GM19324 (cell line): ENCODE measurements around the gene BMP7.

ENCODE experiments used
- ATAC-seq: cut with Tn5 transposase; IDR thresholded peaks from one replicate; pipeline ENCODE4 v1.9.1; 2021; ENCODE audit warnings: mild to moderate bottlenecking, moderate library complexity; ENCODE audit not compliant: unreplicated experiment, low FRiP score

Gene BMP7

GRCh38 chr20:57266291-57267157, at the start of gene BMP7:
Gene BMP7, minus strand, starts transcription at chr20:57266641. Its CDS starts 519 bp downstream, at chr20:57266122.
- no peak for ATAC-seq

DNA sequence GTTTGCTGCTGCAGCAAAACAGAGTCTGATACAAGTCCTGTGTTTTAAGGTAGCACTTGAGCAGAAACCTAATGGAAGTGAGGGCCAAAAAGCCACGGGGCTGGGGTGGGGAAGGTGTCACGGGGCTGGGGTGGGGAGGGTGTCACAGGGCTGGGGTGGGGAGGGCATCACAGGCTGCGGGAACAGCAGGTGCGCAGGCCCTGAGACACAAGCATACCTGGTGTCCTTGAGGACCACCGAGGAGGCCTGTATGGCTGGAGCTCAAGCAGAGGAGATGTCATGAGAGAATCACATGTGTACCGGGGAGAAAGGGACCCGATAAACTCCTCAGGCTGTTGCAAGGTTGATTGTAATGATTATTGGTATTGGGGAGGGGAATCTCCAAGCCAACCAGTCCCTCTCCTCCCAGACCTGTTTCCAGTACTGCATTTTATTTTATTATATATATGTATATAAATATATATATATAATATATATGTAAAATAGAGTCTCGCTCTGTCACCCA, 49.6 kb upstream of the BMP7 start:
- ATAC-seq, result no peak

GRCh38 chr20:57315083-57315975, 48.9 kb upstream of the BMP7 start:
- ATAC-seq, result no peak

- no peak for ATAC-seq
Observed at GRCh38 chr20:57313951-57314350, 47.5 kb upstream of the BMP7 start.

- ATAC-seq, result no peak
Observed at GRCh38 chr20:57313230-57313629, 46.8 kb upstream of the BMP7 start.

- no peak for ATAC-seq
Observed at GRCh38 chr20:57312138-57312537, 45.7 kb upstream of the BMP7 start.

DNA sequence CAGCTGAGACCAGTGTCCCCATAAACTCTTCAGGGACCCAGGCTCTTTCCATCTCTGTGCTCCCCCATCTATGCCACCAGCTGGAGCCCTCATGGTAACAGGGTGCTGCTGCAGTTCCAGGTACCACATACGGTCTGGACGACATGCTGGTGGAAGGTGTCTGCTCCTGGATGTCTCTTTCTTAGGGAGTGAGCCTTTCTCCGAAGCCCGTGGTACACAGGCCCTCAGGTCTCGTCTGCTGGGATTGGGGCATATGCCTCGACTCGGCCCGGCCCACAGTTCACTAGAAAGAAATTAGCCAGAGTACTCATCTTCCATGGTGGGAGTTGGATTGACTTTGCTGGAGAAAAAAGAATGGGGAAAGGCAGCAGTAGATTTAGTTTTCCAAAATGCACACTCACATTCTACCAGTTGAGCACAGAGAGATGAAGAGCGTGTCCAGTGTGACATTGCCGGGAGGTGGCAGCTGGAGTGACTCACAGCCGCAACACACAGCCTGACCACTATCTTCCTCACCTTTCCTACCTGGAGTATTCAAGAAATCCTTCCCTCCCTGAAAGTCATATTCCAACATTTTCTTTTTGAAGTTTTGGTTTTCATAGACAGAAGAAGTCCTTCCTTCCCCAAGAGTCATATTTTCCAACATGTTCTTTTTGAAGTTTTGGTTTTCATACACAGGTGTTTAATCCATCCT, 44.5 kb upstream of the BMP7 start:
- no peak for ATAC-seq

- no peak for ATAC-seq
Observed at GRCh38 chr20:57309544-57310115, 43.2 kb upstream of the BMP7 start.

- ATAC-seq, result no peak
Observed at GRCh38 chr20:57308451-57309271, 42.2 kb upstream of the BMP7 start.

GRCh38 chr20:57306747-57307146, 40.3 kb upstream of the BMP7 start:
- no peak for ATAC-seq

DNA sequence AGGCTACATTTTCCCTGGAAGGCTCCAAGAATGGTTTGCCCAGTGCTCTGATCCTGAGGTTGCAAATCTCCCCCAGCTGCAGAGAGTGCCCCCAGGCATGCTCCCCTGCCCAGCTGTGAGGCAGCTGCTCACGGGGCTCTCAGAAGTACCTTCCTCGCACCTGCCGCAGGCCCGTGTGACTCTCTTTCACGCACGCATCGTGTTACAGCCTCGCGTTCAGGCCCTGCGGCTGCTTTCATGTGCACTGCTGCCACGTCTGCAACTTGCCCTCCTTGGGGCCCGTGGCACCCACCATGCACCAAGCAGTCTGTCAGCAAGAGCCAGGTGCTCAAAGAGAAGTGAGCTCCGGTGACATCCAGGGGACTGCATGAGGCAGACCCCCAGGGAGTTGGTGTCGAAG, 34.6 kb upstream of the BMP7 start:
- no peak for ATAC-seq

DNA sequence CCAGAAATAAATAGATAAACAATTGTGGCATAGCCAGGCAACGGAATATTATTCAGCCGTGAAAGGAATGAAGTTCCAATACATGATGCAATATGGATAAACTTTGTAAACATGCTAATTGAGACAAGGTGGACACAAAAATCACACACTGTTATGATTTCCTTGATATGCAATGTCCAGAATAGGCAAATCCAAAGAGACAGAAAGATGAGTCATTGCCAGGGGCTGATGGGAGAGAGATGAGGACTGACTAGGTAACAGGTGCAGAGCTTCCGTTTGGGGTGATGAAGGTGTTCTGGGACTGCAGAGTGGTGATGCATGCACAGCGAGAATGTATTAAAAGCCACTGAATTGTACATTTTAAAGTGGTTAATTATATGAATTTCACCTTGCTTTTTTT, 32.0 kb upstream of the BMP7 start:
- ATAC-seq, result no peak

GRCh38 chr20:57294550-57294949, 28.1 kb upstream of the BMP7 start:
- no peak for ATAC-seq

DNA sequence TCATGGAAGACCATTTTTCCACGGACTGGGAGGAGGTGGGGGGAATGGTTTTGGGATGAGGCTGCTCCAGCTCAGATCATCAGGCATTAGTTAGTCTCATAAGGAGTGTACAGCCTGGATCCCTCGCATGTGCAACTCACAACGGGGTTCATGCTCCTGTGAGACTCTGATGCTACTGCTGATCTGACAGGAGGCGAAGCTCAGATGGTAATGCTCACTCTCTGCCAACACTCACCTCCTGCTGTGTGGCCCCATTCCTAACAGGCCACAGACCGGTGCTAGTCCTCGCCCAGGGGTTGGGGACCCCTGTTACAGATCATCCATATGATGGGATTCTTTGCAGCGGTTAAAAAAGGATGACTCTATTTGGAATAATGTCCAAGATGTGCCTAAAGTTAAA, 27.6 kb upstream of the BMP7 start:
- no peak for ATAC-seq

DNA sequence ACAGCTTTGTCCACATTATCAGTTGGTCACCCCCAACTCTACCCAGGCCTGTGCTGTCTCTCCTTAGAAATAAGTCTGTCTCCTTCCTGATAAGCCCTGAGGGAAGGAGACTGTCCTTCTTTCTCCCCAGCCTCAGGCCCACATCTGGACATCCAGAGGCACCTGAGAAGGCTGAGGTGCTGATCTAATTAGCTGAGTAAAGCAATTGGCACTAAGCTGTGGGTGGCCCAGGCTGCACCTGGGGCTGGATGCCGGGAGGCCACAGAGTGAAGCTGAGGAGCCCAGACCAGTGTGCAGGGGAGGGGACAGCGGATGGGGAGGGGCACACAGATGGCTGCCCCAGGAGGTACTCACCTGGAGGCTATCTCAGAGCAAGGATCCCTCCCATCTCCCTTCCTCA, 26.2 kb upstream of the BMP7 start:
- ATAC-seq, result no peak

- no peak for ATAC-seq
Observed at GRCh38 chr20:57291694-57292093, 25.3 kb upstream of the BMP7 start.

GRCh38 chr20:57291003-57291402, 24.6 kb upstream of the BMP7 start:
- ATAC-seq, result no peak

DNA sequence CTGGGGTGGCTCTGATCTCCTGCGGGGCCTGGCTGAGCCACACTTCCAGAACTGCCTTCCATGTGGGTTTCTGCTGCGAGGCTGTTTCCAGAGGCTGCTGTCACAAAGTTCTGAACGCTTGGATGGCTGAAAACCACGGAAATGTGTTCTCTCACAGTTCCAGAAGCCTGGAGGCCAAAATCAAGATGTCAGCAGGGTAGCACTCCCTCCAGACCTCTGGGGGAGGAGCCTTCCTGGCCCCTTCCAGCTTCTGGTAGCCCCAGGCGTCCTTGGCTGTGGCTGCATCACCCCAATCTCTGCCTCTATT, 23.7 kb upstream of the BMP7 start:
- no peak for ATAC-seq

GRCh38 chr20:57289391-57290177, 23.1 kb upstream of the BMP7 start:
- ATAC-seq, result no peak
